Measurements from ENCODE around the gene TBL3. TPM values are rescaled to one million over a fixed set of nuclear protein-coding genes. Genes with fewer than 3 reads are reported as not detected.

The TBL3 gene
- total and polyA plus RNA-seq, 9 of the 15 experiments (the other 6 are each of a cell fraction or from before 2014, with no cell fraction given) = 0.97 to 117 (median 24.5) TPM

- BruUV-seq (replicated peaks) = TSS peak; percentile 90
- peak; percentile 74 for TF ChIP-seq BCOR (IDR thresholded peaks at IDR 0.05)
- TF ChIP-seq FOXM1 (IDR thresholded peaks at IDR 0.05; ENCODE audit: low read depth) = no peak
- TF ChIP-seq FOXM1 (CRISPR knock-in tag; IDR thresholded peaks at IDR 0.05; ENCODE audit: low read depth) = 0 out of 2 replicates have a peak, but pooled peaks have one; percentile 13
- no peak for TF ChIP-seq CSDE1 (IDR thresholded peaks at IDR 0.05)
- TF ChIP-seq MCM5 (IDR thresholded peaks at IDR 0.05; ENCODE audit: low read depth) = no peak
- TF ChIP-seq MTA3 (IDR thresholded peaks at IDR 0.05; ENCODE audit: borderline replicate concordance) = peak; percentile 72; the same call in 1 of the 2 replicates
- no peak for TF ChIP-seq NR1H2 (CRISPR knock-in tag; IDR thresholded peaks at IDR 0.05)
- TF ChIP-seq SIN3B (IDR thresholded peaks at IDR 0.05; ENCODE audit: low read depth) = no peak
- TF ChIP-seq ZNF511 (CRISPR knock-in tag; IDR thresholded peaks at IDR 0.05) = no peak
- no peak for TF ChIP-seq ZNF717 (CRISPR knock-in tag; IDR thresholded peaks at IDR 0.05)
- TF ChIP-seq SIX5 (IDR thresholded peaks at IDR 0.05; ENCODE audit: borderline replicate concordance in 1 of 2, insufficient read depth in 1 of 2, low read depth in 1 of 2, low read length in 2 of 2) = no peak
- TF ChIP-seq ZBTB1 (CRISPR knock-in tag; IDR thresholded peaks at IDR 0.05; ENCODE audit: borderline replicate concordance, low read depth) = 0 out of 2 replicates have a peak, but pooled peaks have one; percentile 16
- TF ChIP-seq ZBTB40 (IDR thresholded peaks at IDR 0.05) = peak; percentile 55; the same call in 1 of the 2 replicates
- TF ChIP-seq ZBTB40 (CRISPR knock-in tag; IDR thresholded peaks at IDR 0.05) = no peak
- 0 out of 2 replicates have a peak, but pooled peaks have one; percentile 26 for TF ChIP-seq ZNF12 (CRISPR knock-in tag; IDR thresholded peaks at IDR 0.05)
These were observed 19.7 kb downstream of the TBL3 start for GRCh38 chr16:1991588-1991947.

More at GRCh38 chr16:1991588-1991947, 19.7 kb downstream of the TBL3 start:
- ChIA-PET POLR2A (interaction anchor here (0.5 to 5.5 kb wide), 3 partner anchors 14 to 26 kb away, joined by 3 to 50 read pairs (median 4); partner anchors contain the start of genes RNF151 and RPS2), CTCF (ENCODE audit: low intra/inter-chr PET ratio) (no interaction called here)
- peak overlapping the region; percentile 41 to 89 for H3K9ac ChIP-seq (ENCODE audit: insufficient read depth in 1 of 2, low read depth in 2 of 2, low read length in 2 of 2)
- no peak for FAIRE-seq
- no peak overlapping the region for H3K4me3 ChIP-seq
- DNase-seq (ENCODE audit: extremely low read depth in 1 of 4, low spot score in 3 of 4) = no peak
- no peaks in the 10 kb centered on the region for H3K9me3 ChIP-seq (replicated peaks; ENCODE audit: control insufficient read depth, insufficient read depth, low read depth, low read length)
- 50% methylated on average over 16 of the region's 22 CpGs for WGBS (ENCODE audit: insufficient coverage, low coverage, missing lambda C conversion rate)
- no peaks in the 10 kb centered on the region; the same call in 1 of the 2 replicates for H4K20me1 ChIP-seq (replicated peaks; ENCODE audit: control insufficient read depth, insufficient read depth, low read length)
- H3K79me2 ChIP-seq (ENCODE audit: control insufficient read depth, insufficient read depth, low read length) = peaks cover 31% of the 10 kb centered on the region
- no peaks in the 10 kb centered on the region for H3K9me1 ChIP-seq (ENCODE audit: control insufficient read depth, insufficient read depth, low read length)
- H3K36me3 ChIP-seq (ENCODE audit: control insufficient read depth, insufficient read depth, low read length) = peaks cover 22% of the 10 kb centered on the region; the same call in 1 of the 3 replicates
- in situ Hi-C loops (cut with MboI) = no loop called here
- H3K4me1 ChIP-seq (replicated peaks in 1 of 2; ENCODE audit: control insufficient read depth in 2 of 2, insufficient read depth in 2 of 2, low read length in 2 of 2) = peaks cover 29 to 59% of the 10 kb centered on the region in 2 experiments
- H3K4me2 ChIP-seq (ENCODE audit: insufficient read depth, low read length) = peak overlapping the region; percentile 69
- no peaks in the 10 kb centered on the region for H3K27me3 ChIP-seq (ENCODE audit: control insufficient read depth in 2 of 2, insufficient read depth in 2 of 2, low read length in 2 of 2)
- peak overlapping the region; percentile 95 for H2AFZ ChIP-seq (ENCODE audit: low read depth, low read length)
- ATAC-seq = peak; percentile 1; the same call in 1 of the 3 replicates
- H3K27ac ChIP-seq (ENCODE audit: extremely low read depth, low read depth, low read length) = peak overlapping the region; percentile 78
- intact Hi-C loops (cut with micrococcal nuclease) = no loop called here
